HFF-Myc (cell line): ENCODE measurements around the gene UBFD1.
"Not testable (repeated sequence)": the region's sequence is repeated elsewhere in the genome, so short reads cannot be mapped to it uniquely, and the experiment has no call there.

Source experiments
- DNase-seq: peaks from one replicate; pipeline ENCODE4 v3.0.0-alpha.2; 2011; ENCODE audit warnings: low read depth; ENCODE audit errors: extremely low read depth
- H3K4me3 ChIP-seq: replicated peaks from 2 replicates; pipeline ENCODE4 v1.5.1; 2011; ENCODE audit warnings: low read depth, mild to moderate bottlenecking, control low read depth, low read length
- TF ChIP-seq, protein P1 (sequence below): IDR thresholded peaks from 2 replicates; pipeline ENCODE4 v1.5.1; 2012; ENCODE audit warnings: mild to moderate bottlenecking, low read depth, low read length, control low read depth; ENCODE audit errors: missing control alignments

Gene UBFD1

DNA sequence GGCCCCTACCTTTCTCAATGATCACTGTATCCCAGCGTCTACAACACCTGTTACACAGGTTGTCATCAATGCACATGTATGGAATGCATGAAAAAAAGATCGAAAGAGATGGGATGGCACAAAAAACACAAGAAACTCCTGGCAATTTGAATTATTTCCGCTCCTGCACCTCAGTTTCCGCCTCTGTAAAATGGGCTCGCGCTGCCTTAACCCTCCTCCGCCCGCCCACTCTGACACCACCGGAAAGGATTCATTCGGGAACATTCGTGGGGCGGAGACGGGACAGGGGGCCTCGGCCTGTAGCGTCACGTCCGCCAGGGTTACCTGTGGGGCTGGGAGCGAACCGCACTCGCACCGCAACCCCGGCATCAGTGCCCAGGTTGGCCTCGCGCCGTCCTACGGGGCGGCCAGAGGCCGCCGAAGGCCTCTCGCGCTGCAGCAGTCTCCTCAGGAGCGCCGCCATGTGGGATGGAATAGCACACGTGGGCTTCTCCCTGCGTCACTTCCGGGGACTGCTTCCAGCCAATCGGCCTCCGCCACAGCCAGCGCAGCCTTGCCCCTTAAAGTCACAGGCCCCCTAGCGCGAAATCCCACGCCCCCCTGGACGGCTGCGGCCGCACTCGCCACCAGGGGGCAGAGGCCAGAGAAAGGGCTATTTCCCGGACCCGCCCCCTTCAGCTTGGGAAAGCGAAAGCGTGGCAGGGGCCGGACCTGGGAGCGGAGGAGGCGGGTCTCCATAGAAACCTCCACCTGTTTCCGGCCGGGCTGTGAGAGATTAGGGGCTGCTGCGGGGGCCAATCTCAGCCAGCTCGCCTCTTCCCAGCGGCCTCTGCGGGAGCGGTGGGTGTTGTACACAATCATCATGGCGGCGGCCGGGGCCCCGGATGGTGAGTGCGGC is at the start of gene UBFD1, which contains the start of gene EARS2:
Gene UBFD1 (plus strand): TSS at position 847 of the 898 bp plus-strand sequence. CDS start 16 bp downstream, at position 863.
Gene EARS2 (minus strand): TSS at position 470 of the 898 bp plus-strand sequence. CDS start 7 bp downstream, at position 463.
- peak within 1 kb of the TSS; percentile 73 for H3K4me3 ChIP-seq
- peak; percentile 93 for DNase-seq
- TF ChIP-seq, protein P1, sequence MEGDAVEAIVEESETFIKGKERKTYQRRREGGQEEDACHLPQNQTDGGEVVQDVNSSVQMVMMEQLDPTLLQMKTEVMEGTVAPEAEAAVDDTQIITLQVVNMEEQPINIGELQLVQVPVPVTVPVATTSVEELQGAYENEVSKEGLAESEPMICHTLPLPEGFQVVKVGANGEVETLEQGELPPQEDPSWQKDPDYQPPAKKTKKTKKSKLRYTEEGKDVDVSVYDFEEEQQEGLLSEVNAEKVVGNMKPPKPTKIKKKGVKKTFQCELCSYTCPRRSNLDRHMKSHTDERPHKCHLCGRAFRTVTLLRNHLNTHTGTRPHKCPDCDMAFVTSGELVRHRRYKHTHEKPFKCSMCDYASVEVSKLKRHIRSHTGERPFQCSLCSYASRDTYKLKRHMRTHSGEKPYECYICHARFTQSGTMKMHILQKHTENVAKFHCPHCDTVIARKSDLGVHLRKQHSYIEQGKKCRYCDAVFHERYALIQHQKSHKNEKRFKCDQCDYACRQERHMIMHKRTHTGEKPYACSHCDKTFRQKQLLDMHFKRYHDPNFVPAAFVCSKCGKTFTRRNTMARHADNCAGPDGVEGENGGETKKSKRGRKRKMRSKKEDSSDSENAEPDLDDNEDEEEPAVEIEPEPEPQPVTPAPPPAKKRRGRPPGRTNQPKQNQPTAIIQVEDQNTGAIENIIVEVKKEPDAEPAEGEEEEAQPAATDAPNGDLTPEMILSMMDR, result peak; percentile 91

- DNase-seq, result no peak
- H3K4me3 ChIP-seq, result peak overlapping the region; percentile 73
- TF ChIP-seq, protein P1, result no peak
Measured at GRCh38 chr16:23508589-23509440, 48.7 kb upstream of the UBFD1 start.

GRCh38 chr16:23509441-23509754 is 48.1 kb upstream of the UBFD1 start:
- TF ChIP-seq, protein P1, result no peak
- DNase-seq, result no peak

DNA sequence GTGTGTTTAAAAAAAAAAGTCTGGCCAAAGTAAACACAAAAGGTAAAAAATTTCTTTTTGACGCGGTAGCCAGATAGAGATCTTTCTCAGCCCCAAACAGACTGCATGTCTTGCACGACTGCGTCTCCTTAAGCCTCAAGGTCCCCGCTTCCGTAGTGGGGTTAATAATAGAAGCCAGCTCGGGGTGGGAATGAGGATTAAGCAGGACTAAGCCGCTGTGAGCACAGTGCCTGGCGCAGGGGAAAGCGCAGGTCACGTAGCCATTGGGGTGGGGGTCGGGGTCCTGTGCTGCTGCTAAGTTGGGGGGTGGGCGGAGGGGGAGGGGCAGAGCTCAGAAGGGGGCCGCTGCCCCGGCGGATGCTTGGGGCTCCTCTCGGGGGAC is 47.8 kb upstream of the UBFD1 start:
- TF ChIP-seq, protein P1, result no peak
- peak overlapping the region; percentile 73 for H3K4me3 ChIP-seq
- DNase-seq, result no peak

More at GRCh38 chr16:23509441-23509754, 48.1 kb upstream of the UBFD1 start:
- peak overlapping the region; percentile 73 for H3K4me3 ChIP-seq

DNA sequence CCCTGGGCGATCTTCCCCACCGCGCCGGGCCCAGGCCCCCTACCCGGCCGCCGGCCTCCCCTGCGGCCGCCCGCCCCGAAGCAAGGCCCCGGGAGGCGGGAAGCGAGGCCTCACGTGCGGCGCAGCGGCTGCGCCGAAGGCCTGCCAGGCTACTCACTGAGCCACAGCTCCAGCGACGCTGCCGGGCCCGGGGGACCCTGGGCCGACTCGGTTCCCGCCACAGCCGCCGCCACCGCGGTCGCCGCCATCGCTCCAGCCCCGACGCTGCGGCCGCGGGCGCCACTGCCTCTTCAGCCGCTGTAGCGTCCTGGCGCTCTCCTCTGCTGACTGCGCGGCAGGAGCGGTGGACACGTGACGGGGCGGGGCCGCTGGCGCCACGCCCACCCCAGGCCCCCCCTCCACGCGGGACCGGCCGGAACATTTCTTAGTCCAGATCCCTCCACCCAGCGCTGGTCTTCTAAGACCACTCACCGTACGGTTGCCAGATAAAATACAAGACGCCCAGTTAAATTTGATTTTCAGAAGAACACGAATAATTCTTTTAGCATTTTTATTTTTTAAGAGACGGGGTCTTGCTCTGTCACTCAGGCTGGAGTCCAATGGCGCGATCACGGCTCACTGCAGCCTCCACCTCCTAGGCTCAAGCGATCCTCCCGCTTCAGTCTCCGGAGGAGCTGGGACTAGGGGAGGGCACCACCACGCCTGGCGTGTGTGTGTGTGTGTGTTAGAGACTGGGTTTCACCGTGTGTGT is 47.2 kb upstream of the UBFD1 start, which contains the start of gene GGA2:
Gene GGA2 (minus strand): TSS at position 331 of the 751 bp plus-strand sequence. CDS start 83 bp downstream, at position 248.
- TF ChIP-seq, protein P1, result no peak
- peak; percentile 24 for DNase-seq
- peak within 1 kb of the TSS; percentile 73 for H3K4me3 ChIP-seq

DNA sequence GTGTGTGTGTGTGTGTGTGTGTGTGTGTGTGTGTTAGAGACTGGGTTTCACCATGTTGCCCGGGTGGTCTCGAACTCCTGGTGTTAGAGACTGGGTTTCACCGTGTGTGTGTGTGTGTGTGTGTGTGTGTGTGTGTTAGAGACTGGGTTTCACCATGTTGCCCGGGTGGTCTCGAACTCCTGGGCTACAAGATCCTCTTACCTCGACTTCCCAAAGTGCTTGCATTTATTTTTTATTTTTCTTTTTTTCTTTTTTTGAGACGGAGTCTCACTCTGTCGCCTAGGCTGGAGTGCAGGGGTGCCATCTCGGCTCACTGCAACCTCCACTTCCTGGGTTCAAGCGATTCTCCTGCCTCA is 46.6 kb upstream of the UBFD1 start:
- peak overlapping the region; percentile 73 for H3K4me3 ChIP-seq

GRCh38 chr16:23511731-23512130 is 45.8 kb upstream of the UBFD1 start:
- no peak for DNase-seq
- H3K4me3 ChIP-seq, result no peak overlapping the region
- TF ChIP-seq, protein P1, result no peak

More for the DNA sequence above, 46.6 kb upstream of the UBFD1 start:
- not testable (repeated sequence) for DNase-seq
